Measurements from ENCODE around the gene CCDC148.
A peak's percentile ranks its signal among the peaks of the same experiment; 100 is the strongest.
"Not testable (repeated sequence)": the region's sequence is repeated elsewhere in the genome, so short reads cannot be mapped to it uniquely, and the experiment has no call there.

Gene CCDC148

DNA sequence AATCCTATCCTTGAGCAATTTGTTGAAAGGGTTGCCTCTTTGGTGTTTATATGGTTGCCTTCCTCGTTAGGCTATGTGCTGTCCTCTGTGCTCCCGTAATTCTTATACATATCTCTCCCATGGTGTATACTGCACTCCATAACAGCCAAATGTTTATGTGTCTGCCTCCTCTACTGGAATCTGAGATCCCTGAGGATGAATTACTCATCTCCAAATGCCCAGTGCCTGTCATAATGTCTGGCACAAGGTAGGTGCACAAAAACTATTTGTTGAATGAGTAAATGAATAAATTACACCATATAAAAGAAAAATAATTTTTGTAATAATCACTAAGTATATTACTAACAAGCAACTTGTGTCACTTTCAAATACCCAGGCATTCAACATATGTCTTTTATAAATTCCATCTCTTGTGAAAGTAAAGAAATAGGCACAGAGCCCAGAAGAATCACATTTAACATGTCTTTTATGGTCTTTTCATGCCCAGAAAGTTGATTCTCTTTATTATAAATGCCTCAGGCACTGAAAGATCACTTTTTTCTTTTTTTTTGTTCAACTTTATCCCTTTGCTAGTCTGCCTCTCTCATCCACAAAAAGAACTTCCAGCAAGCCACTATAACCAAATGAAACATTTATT is 164.9 kb downstream of the CCDC148 start:
- DNase-seq (ENCODE audit: low read depth), result no peak

DNA sequence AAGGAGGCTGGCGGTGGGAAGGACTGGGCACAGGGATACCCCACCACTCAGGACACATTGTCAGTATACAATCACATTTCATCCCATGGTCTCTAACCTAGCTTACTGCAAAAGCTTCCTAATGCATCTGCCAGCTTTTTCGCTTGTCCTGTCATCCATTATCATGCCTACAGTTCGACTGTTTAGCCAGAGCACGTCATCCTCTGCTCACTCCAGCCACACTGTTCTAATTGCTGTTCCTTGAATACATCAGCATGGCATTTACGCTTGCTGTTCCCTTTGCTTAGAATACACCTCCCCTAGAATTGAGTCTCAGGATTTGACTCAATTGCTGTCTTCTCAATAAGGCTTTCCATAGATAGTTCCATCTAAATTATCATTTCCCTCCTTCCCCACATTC is 166.3 kb downstream of the CCDC148 start:
- DNase-seq (ENCODE audit: low read depth), result no peak

DNA sequence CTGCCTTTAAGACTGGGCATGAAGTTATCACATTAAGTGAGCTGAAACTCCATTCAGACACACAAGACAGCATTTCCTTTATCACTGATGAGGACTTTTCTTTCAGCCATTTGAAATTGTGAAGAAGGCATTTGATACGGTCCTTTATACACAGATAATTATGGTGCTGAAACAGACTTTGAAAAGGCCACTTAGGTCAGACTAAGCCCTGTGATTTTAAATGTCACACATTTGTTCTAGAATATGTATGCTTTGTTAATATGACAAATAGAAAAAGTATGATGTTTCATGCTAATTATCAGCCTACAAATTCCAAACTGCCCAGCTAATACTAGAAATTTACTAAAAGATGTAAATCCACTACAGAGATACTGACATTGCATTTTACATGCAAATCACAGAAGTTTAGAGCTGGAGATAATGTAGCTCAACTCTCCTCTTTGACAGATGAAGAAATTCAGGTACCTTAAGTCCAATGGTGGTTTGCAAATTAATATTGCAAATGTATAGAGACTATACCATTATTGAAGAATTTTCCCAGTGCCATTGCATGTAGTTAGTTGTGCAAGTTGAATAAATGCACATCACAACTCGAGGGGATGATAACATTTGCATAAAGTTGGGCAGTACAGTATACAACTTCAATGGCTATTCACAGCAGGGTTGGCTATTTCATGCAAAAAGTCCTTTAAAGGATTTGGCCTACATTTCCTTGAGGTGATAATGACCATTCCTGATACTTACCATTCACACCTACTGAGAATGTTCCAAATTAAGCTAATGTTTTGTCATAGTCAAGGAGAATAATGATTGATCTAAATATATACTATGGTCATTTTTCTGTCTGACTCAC is 179.7 kb downstream of the CCDC148 start:
- DNase-seq (ENCODE audit: low read depth), result no peak

DNA sequence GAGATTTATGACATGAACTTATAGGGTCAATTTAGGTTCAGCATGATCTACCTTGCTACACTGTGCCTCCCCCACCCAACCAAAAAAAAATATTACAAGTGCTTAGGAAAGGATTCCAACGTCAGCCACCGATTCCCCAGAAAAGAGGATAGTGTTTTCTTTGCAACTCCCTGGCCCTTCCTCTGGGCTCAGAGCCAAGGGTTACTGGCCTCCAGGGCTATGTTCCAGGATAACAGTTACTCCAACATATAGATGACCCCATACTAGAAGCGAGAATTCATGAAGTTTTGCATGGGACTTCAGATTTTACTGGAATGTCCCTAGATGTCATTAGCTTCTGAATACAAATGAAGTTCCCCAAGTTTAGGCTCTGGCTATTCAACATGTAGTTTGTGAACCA is 182.8 kb downstream of the CCDC148 start:
- no peak for DNase-seq (ENCODE audit: low read depth)

GRCh38 chr2:158270536-158270935 is 186.0 kb downstream of the CCDC148 start:
- no peak for DNase-seq (ENCODE audit: low read depth)

DNA sequence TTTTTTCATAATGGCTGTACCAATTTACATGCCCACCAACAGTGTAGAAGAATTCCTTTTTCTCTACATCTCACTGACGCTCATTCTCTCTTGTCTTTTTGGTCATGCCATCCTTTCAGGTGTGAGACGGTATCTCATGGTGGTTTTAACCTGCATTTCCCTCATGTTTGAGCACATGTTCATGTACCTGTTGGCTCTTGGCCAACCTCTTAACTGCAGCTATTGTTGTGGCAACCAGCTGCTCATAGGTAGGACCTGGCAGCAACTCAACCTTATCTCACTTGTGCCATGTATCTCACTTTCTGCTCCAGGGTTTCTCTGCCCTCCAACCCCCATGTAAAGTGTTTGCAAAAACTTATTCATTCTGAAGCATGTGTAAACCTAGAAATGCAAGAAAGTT is 187.4 kb downstream of the CCDC148 start:
- DNase-seq (ENCODE audit: low read depth), result no peak

GRCh38 chr2:158266111-158266510 is 190.4 kb downstream of the CCDC148 start:
- no peak for DNase-seq (ENCODE audit: low read depth)

DNA sequence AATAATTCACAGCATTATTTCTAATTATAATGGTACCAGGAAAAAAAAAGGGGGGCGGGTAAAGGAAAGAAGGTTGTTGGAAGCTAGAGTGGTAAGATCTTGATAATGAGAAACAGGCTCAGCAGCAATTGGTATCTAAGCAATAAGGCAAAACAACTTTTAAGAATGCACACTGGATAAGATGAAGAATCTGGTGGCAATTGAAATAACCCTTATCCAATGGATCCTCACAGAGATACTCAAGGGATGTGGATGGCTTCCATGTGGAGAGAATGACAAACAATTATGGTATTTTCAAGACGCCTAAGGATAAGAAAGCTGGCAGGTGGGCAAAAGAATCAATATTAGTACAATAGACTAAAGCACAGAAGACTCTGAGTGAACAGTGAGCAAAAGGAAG is 201.3 kb downstream of the CCDC148 start:
- no peak for DNase-seq (ENCODE audit: low read depth)

DNA sequence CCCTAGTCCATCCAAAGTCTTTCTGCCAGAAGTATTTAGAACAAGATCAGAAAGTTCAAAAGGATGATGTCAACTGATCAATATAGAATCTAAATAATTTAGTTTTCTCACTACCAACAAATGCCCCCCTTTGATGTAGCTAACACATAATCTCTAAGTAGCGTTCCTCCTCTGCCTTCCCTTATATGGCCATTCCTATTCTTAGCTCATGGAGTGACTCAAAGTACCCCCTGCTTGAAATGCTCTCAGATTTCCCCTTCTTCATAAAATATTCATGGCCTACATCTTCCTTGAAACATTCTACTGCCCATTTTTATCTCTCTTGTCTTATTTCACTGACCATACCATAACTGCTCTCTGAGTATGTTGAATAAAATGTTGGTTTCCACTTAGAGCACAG is 203.4 kb downstream of the CCDC148 start:
- no peak for DNase-seq (ENCODE audit: low read depth)

- no peak for DNase-seq (ENCODE audit: low read depth)
Measured at GRCh38 chr2:158251356-158251755, 205.2 kb downstream of the CCDC148 start.

- no peak for DNase-seq (ENCODE audit: low read depth)
Measured at GRCh38 chr2:158243392-158243791, 213.2 kb downstream of the CCDC148 start.

DNA sequence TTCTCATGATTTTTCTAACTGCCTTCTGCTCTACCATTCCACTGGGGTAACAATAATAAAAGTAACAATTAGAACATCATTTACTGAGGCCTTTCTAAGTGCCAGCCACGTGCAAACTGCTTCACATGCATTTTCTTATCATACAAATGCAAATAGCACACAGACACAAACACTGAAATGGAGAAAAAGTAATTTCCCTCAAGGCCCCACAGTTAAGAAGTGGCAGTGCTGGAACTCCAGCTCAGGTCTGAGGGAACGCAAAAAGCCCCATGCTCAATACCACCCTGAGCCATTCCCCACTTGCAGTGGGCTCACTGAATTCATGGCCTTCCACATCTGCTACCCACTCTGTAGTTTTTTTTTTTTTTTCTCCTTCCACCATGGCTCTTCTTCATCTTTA is 214.3 kb downstream of the CCDC148 start:
- DNase-seq (ENCODE audit: low read depth), result no peak

DNA sequence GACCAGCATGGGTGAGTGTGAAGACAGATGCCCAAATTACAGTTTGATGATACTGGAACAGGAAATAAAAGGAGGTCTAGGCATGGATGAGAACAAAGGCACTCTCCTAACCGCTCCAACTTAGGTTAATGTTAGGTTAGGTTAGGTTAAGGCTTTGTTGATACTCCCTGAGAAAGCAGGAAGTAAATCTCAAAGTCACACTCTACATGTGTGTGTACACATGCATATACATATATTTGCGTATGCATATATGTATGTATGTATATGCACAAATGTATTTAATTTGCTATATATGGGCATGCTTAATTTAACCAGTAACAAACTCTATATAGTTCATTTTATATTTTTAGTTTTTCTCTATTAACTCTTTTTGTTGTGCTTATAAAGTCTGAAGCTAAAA is 215.6 kb downstream of the CCDC148 start:
- DNase-seq (ENCODE audit: low read depth), result no peak

DNA sequence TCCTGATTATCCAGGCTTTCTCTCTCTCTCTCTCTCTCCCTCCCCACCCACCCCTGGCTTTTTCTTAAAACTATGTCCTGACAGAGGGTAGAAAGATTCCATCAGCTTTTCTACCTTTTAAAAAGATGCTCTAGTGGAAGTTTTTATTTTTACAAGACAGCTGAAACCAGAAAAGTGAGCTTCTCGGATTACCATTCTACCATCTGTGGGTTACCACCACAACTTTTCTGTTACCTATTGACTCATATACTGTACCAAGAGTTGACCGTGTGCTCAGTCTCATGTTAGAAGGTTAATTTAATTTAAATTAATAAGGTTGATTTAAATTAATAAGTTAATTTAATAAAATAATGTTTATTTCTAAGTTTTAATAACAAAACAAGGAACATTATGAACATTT is 217.3 kb downstream of the CCDC148 start:
- no peak for DNase-seq (ENCODE audit: low read depth)

DNA sequence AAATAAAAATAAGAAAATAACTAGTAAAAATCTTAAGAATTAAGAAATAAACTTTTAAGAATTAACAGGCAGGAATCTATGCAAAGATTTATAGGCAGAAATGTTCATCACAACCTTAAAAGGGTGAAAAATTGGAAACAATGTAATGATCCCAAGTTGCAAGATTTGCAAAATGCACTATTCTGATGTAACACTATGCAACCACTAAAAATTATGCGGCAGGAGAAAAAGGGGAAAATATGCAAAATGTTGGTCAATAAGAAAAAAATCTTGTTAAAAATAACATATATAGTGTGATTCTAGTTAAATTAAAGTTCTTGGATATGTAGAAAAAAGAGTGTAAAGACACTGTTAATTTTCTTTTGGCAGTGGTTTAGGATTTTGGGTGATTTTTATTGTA is 222.1 kb downstream of the CCDC148 start:
- DNase-seq (ENCODE audit: low read depth), result no peak

- peak; percentile 56 for DNase-seq (ENCODE audit: low read depth)
Measured at GRCh38 chr2:158232476-158232875, 224.1 kb downstream of the CCDC148 start.

DNA sequence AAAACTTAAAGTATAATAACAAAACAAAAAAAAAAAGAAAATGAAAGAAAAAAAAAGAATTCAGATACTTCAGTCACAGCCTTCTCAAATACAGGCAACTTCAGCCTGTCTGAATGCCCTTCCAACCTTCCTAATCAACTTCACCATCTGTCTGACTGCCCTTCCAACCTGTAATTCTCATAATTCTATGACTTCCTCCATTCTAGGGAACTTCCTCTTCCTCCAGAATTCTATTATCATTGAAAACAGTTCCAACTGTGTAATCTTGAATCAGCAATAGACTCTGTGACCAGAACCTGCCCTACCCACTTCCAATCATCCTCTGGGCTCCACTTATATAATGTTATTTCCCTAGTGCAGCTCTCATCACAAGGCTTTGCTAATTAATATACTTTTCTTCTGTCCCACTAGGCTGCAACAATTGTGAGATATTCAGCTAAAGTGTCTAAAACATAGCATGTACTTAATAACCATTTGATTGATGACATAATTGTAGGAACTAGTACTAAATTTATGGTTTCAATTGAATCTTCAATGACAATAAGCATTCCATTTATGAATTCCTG is 227.5 kb downstream of the CCDC148 start:
- DNase-seq (ENCODE audit: low read depth), result no peak

GRCh38 chr2:158223066-158223465 is 233.5 kb downstream of the CCDC148 start:
- DNase-seq (ENCODE audit: low read depth), result not testable (repeated sequence)

- no peak for DNase-seq (ENCODE audit: low read depth)
Measured at GRCh38 chr2:158221063-158222020, 235.2 kb downstream of the CCDC148 start.

DNA sequence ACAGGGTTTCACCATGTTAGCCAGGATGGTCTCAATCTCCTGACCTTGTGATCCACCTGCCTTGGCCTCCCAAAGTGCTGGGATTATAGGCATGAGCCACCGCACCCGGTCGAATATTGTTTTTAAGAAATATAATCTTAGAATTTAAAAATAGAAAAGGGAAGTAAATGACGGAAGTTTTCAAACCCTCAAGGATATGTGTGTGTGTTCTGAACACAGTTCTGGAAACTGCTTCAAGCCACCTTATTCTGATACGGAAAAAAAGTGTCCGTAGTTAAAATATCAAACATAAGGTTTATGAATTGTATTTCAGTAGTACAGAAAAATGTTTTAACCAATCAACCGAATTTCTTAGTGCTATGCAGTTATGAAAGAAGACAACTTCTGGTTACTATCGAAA is 239.0 kb downstream of the CCDC148 start:
- no peak for DNase-seq (ENCODE audit: low read depth)

GRCh38 chr2:158214431-158214830 is 242.1 kb downstream of the CCDC148 start:
- DNase-seq (ENCODE audit: low read depth), result peak; percentile 29

GRCh38 chr2:158213773-158214172 is 242.8 kb downstream of the CCDC148 start:
- no peak for DNase-seq (ENCODE audit: low read depth)

Measured in iris pigment epithelial cell (primary cell).